SK-N-SH treated with all-trans-retinoic acid at 6 μM for 48 hours (cell line): Measurements from ENCODE around the gene OR6C4.
"Not testable (repeated sequence)": the region's sequence is repeated elsewhere in the genome, so short reads cannot be mapped to it uniquely, and the experiment has no call there.

ENCODE experiments used
- BACH2 ChIP-seq: fragments of 250-450 bp; sonication (Bioruptor Pico); IDR thresholded peaks from 2 replicates; pipeline ENCODE4 v1.9.0; 2021; ENCODE audit warnings: mild to moderate bottlenecking, borderline replicate concordance
- ESRRG ChIP-seq: fragments of 250-450 bp; sonication (Bioruptor Pico); IDR thresholded peaks from 2 replicates; pipeline ENCODE4 v1.6.1; 2021; ENCODE audit warnings: mild to moderate bottlenecking
- ZFP3 ChIP-seq: fragments of 250-450 bp; sonication (Bioruptor Pico); IDR thresholded peaks from 2 replicates; pipeline ENCODE4 v1.5.0; 2020; ENCODE audit warnings: mild to moderate bottlenecking, moderate library complexity
- TF ChIP-seq, protein P1 (sequence below): fragments of 250-450 bp; sonication (Bioruptor Pico); IDR thresholded peaks from 2 replicates; pipeline ENCODE4 v1.5.0; 2020; ENCODE audit warnings: mild to moderate bottlenecking, moderate library complexity
- TF ChIP-seq, protein P2 (sequence below): fragments of 250-450 bp; sonication (Bioruptor Pico); IDR thresholded peaks from 2 replicates; pipeline ENCODE4 v1.5.1; 2020; ENCODE audit warnings: low read depth, mild to moderate bottlenecking, moderate library complexity

GRCh38 chr12:55590152-55590551 is 40.8 kb downstream of the OR6C4 start:
- not testable (repeated sequence) for TF ChIP-seq BACH2; ZFP3; ESRRG (CRISPR knock-in tag)
- TF ChIP-seq, protein P1, sequence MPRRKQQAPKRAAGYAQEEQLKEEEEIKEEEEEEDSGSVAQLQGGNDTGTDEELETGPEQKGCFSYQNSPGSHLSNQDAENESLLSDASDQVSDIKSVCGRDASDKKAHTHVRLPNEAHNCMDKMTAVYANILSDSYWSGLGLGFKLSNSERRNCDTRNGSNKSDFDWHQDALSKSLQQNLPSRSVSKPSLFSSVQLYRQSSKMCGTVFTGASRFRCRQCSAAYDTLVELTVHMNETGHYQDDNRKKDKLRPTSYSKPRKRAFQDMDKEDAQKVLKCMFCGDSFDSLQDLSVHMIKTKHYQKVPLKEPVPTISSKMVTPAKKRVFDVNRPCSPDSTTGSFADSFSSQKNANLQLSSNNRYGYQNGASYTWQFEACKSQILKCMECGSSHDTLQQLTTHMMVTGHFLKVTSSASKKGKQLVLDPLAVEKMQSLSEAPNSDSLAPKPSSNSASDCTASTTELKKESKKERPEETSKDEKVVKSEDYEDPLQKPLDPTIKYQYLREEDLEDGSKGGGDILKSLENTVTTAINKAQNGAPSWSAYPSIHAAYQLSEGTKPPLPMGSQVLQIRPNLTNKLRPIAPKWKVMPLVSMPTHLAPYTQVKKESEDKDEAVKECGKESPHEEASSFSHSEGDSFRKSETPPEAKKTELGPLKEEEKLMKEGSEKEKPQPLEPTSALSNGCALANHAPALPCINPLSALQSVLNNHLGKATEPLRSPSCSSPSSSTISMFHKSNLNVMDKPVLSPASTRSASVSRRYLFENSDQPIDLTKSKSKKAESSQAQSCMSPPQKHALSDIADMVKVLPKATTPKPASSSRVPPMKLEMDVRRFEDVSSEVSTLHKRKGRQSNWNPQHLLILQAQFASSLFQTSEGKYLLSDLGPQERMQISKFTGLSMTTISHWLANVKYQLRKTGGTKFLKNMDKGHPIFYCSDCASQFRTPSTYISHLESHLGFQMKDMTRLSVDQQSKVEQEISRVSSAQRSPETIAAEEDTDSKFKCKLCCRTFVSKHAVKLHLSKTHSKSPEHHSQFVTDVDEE (CRISPR knock-in tag): not testable (repeated sequence)
- TF ChIP-seq, protein P2, sequence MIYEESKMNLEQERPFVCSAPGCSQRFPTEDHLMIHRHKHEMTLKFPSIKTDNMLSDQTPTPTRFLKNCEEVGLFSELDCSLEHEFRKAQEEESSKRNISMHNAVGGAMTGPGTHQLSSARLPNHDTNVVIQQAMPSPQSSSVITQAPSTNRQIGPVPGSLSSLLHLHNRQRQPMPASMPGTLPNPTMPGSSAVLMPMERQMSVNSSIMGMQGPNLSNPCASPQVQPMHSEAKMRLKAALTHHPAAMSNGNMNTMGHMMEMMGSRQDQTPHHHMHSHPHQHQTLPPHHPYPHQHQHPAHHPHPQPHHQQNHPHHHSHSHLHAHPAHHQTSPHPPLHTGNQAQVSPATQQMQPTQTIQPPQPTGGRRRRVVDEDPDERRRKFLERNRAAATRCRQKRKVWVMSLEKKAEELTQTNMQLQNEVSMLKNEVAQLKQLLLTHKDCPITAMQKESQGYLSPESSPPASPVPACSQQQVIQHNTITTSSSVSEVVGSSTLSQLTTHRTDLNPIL (CRISPR knock-in tag): not testable (repeated sequence)
